ENCODE data around the gene DEFB126.
"Not testable (repeated sequence)": the region's sequence is repeated elsewhere in the genome, so short reads cannot be mapped to it uniquely, and the experiment has no call there.

DEFB126 gene

GRCh38 chr20:142290-142689 lies at the start of gene DEFB126:
Gene DEFB126, plus strand, starts transcription at chr20:142590. Its CDS starts 39 bp downstream, at chr20:142629.
- DNase-seq: no peak

GRCh38 chr20:93641-94040 lies 48.7 kb upstream of the DEFB126 start:
- DNase-seq: no peak

GRCh38 chr20:95215-95614 lies 47.2 kb upstream of the DEFB126 start:
- DNase-seq: no peak

- DNase-seq: not testable (repeated sequence)
These were observed 44.7 kb upstream of the DEFB126 start for GRCh38 chr20:97691-98090.

- no peak for DNase-seq
These were observed 40.4 kb upstream of the DEFB126 start for GRCh38 chr20:101975-102374.

- no peak for DNase-seq
These were observed 38.9 kb upstream of the DEFB126 start for GRCh38 chr20:103456-103855.

GRCh38 chr20:112396-112795 lies 30.0 kb upstream of the DEFB126 start:
- DNase-seq: no peak

GRCh38 chr20:117518-117917 lies 24.9 kb upstream of the DEFB126 start:
- DNase-seq: no peak

GRCh38 chr20:129786-130323 lies 12.5 kb upstream of the DEFB126 start:
- DNase-seq: peak in 1 of 2 experiments; percentile 2

- DNase-seq: peak; percentile 21 to 70
These were observed 4.5 kb upstream of the DEFB126 start for GRCh38 chr20:137668-138490.

- DNase-seq: no peak
These were observed 3.5 kb downstream of the DEFB126 start for GRCh38 chr20:145877-146276.

GRCh38 chr20:152131-152530 lies 9.7 kb downstream of the DEFB126 start:
- no peak for DNase-seq

- DNase-seq: no peak
These were observed 14.8 kb downstream of the DEFB126 start, which contains the start of gene DEFB127 for GRCh38 chr20:157154-157553. Gene DEFB127, plus strand, starts transcription at chr20:157454. Its CDS starts 91 bp downstream, at chr20:157545.

- no peak for DNase-seq
These were observed 22.2 kb downstream of the DEFB126 start for GRCh38 chr20:164618-165017.

- DNase-seq: no peak
These were observed 26.5 kb downstream of the DEFB126 start for GRCh38 chr20:168876-169275.

- no peak for DNase-seq
These were observed 41.9 kb downstream of the DEFB126 start for GRCh38 chr20:184288-184687.

GRCh38 chr20:187733-188132 lies 45.3 kb downstream of the DEFB126 start:
- DNase-seq: no peak

GRCh38 chr20:189611-190010 lies 47.2 kb downstream of the DEFB126 start, which contains the start of gene DEFB128:
Gene DEFB128, minus strand, starts transcription at chr20:189711. Its CDS starts 88 bp downstream, at chr20:189623.
- DNase-seq: no peak
